PC-3 (cell line): Measurements from ENCODE around the gene PCYOX1L. TPM values are rescaled to one million over a fixed set of nuclear protein-coding genes. Genes with fewer than 3 reads are reported as not detected.

Experiments used
- ATAC-seq: fragments of 200-7000 bp; cut with Tn5 transposase; 2 replicates; pipeline ENCODE4 v1.9.1; 2020; ENCODE audit warnings: mild to moderate bottlenecking, moderate library complexity
- BruUV-seq: library from RNA; stranded (reverse); fragments of 400-500 nt; replicated peaks from 2 replicates; lab custom pipeline; 2021; lab: Mats Ljungman, UMichigan
- CTCF ChIA-PET: fragments of 300-600 bp; sonication (Branson Sonifier 250); formaldehyde crosslinking; loops from one replicate; lab custom pipeline; 2022; ENCODE audit warnings: antibody characterized with exemption; lab: Charles Lee
- POLR2A ChIA-PET: fragments of 300-600 bp; sonication (Branson Sonifier 250); formaldehyde crosslinking; loops from one replicate; lab custom pipeline; 2022; ENCODE audit warnings: antibody characterized with exemption; ENCODE audit not compliant: unreplicated experiment; lab: Charles Lee
- DNase-seq: peaks from one replicate; pipeline ENCODE4 v3.0.0-alpha.2; 2015
- H2AFZ ChIP-seq: fragments of 300-600 bp; sonication (generic); 2 replicates; pipeline ENCODE4 v1.6.0; 2016; ENCODE audit warnings: antibody characterized with exemption, low read length
- H3F3A ChIP-seq: fragments of 300-600 bp; sonication (generic); one replicate; pipeline ENCODE4 v1.6.0; 2017; ENCODE audit warnings: antibody characterized with exemption, low read length, control low read depth, mild to moderate bottlenecking; ENCODE audit not compliant: unreplicated experiment
- H3K27ac ChIP-seq: fragments of 300-600 bp; sonication (generic); 2 replicates; pipeline ENCODE4 v1.5.1; 2016; ENCODE audit warnings: mild to moderate bottlenecking, low read length
- H3K27me3 ChIP-seq: fragments of 300-600 bp; sonication (generic); 2 replicates; pipeline ENCODE4 v1.6.1; 2016; ENCODE audit warnings: low read length, mixed read lengths
- H3K36me3 ChIP-seq: fragments of 300-600 bp; sonication (generic); 2 replicates; pipeline ENCODE4 v1.6.1; 2016; ENCODE audit warnings: low read depth, mixed run types, low read length, mixed read lengths
- H3K4me1 ChIP-seq: fragments of 300-600 bp; sonication (generic); 2 replicates; pipeline ENCODE4 v1.5.1; 2016; ENCODE audit warnings: low read length; ENCODE audit not compliant: insufficient read depth
- H3K4me2 ChIP-seq: fragments of 300-600 bp; sonication (generic); 2 replicates; pipeline ENCODE4 v1.6.0; 2016; ENCODE audit warnings: low read length
- H3K4me3 ChIP-seq: fragments of 300-600 bp; sonication (generic); 2 replicates; pipeline ENCODE4 v1.5.1; 2016; ENCODE audit warnings: mild to moderate bottlenecking, low read length, mixed read lengths
- H3K79me2 ChIP-seq: fragments of 300-600 bp; sonication (generic); 2 replicates; pipeline ENCODE4 v1.6.1; 2017; ENCODE audit warnings: low read length, mixed read lengths
- H3K9ac ChIP-seq: fragments of 300-600 bp; sonication (generic); 2 replicates; pipeline ENCODE4 v1.6.0; 2016; ENCODE audit warnings: mild to moderate bottlenecking, low read length
- H3K9me2 ChIP-seq: fragments of 300-600 bp; sonication (generic); replicated peaks from 2 replicates; pipeline ENCODE4 v1.6.1; 2016; ENCODE audit warnings: mixed run types, low read length, mixed read lengths
- H3K9me3 ChIP-seq: fragments of 300-600 bp; sonication (generic); 2 replicates; pipeline ENCODE4 v1.6.1; 2016; ENCODE audit warnings: low read length, mixed read lengths
- H4K20me1 ChIP-seq: fragments of 300-600 bp; sonication (generic); 2 replicates; pipeline ENCODE4 v1.6.1; 2016; ENCODE audit warnings: low read length, mixed read lengths
- CTCF ChIP-seq: fragments of 300-600 bp; sonication (generic); conservative IDR thresholded peaks from 2 replicates; pipeline ENCODE4 v1.5.1; 2017; ENCODE audit warnings: antibody characterized with exemption, low read depth, mild to moderate bottlenecking, low read length
- EZH2 ChIP-seq: fragments of 300-600 bp; sonication (generic); IDR thresholded peaks from one replicate; pipeline ENCODE4 v1.6.1; 2017; ENCODE audit warnings: antibody characterized with exemption, mild to moderate bottlenecking, low read length; ENCODE audit not compliant: unreplicated experiment
- EZH2phosphoT487 ChIP-seq: fragments of 300-600 bp; sonication (generic); IDR thresholded peaks from 2 replicates; pipeline ENCODE4 v1.6.1; 2018; ENCODE audit warnings: mild to moderate bottlenecking, antibody characterized with exemption, low read length, borderline replicate concordance
- intact Hi-C: fragments of 100-400 bp; cut with micrococcal nuclease; formaldehyde crosslinking; loops from 2 replicates; pipeline ENCODE4 v1.9.0; 2023
- total RNA-seq: library from RNA; depleted of rRNA; stranded (reverse); fragments of >200 nt; gene quantifications from 2 replicates; pipeline ENCODE4 v1.2.3, GENCODE V29; 2014

PCYOX1L gene
- total RNA-seq, 1 experiment from 2014 or later = 12.8 TPM

GRCh38 chr5:149333711-149334443 is 24.0 kb upstream of the PCYOX1L start:
- H3K9me3 ChIP-seq = no peaks in the 10 kb centered on the region
- no TSS peak for BruUV-seq
- no peak overlapping the region for H3K4me2 ChIP-seq
- H3K9me2 ChIP-seq = no peaks in the 10 kb centered on the region
- ChIA-PET POLR2A (no interaction called here), CTCF (no interaction called here)
- H3K4me1 ChIP-seq = peaks cover 11% of the 10 kb centered on the region
- H4K20me1 ChIP-seq = no peaks in the 10 kb centered on the region
- ATAC-seq (no peak), DNase-seq (peak; percentile 27)
- H3K9ac ChIP-seq = no peak overlapping the region
- no peak overlapping the region for H3K4me3 ChIP-seq
- H3K36me3 ChIP-seq = no peaks in the 10 kb centered on the region
- H3K27ac ChIP-seq = no peak overlapping the region
- no peak overlapping the region for H2AFZ ChIP-seq
- TF ChIP-seq EZH2phosphoT487 = no peak
- no peak for TF ChIP-seq EZH2
- H3F3A ChIP-seq = no peaks in the 10 kb centered on the region
- H3K79me2 ChIP-seq = no peaks in the 10 kb centered on the region
- intact Hi-C loops = no loop called here
- no peaks in the 10 kb centered on the region for H3K27me3 ChIP-seq

GRCh38 chr5:149337736-149338135 is 20.1 kb upstream of the PCYOX1L start:
- POLR2A ChIA-PET = no interaction called here
- no TSS peak for BruUV-seq
- H3K27ac ChIP-seq = no peak overlapping the region

GRCh38 chr5:149338364-149338763 is 19.5 kb upstream of the PCYOX1L start:
- H3K9ac ChIP-seq = no peak overlapping the region
- intact Hi-C loops = no loop called here
- POLR2A ChIA-PET = no interaction called here
- H3K27me3 ChIP-seq = no peaks in the 10 kb centered on the region
- H3K27ac ChIP-seq = no peak overlapping the region
- no peaks in the 10 kb centered on the region for H4K20me1 ChIP-seq
- DNase-seq (peak; percentile 82), ATAC-seq (peak; percentile 98)
- H3K4me1 ChIP-seq = peaks cover 11% of the 10 kb centered on the region
- H3K9me3 ChIP-seq = no peaks in the 10 kb centered on the region
- no TSS peak for BruUV-seq
- no peaks in the 10 kb centered on the region for H3K79me2 ChIP-seq
- CTCF ChIA-PET = no interaction called here
- no peak overlapping the region for H2AFZ ChIP-seq
- peak overlapping the region; percentile 26; the same call in 1 of the 2 replicates for H3K4me2 ChIP-seq
- H3K4me3 ChIP-seq = no peak overlapping the region
- no peaks in the 10 kb centered on the region for H3F3A ChIP-seq
- no peaks in the 10 kb centered on the region for H3K9me2 ChIP-seq
- H3K36me3 ChIP-seq = no peaks in the 10 kb centered on the region
- TF ChIP-seq EZH2phosphoT487 (no peak), CTCF (no peak), EZH2 (no peak)

More at GRCh38 chr5:149337736-149338135, 20.1 kb upstream of the PCYOX1L start:
- H3K36me3 ChIP-seq = no peaks in the 10 kb centered on the region
- H3K9ac ChIP-seq = no peak overlapping the region
- H3K4me3 ChIP-seq = no peak overlapping the region
- ATAC-seq = no peak
- H3K4me1 ChIP-seq = peaks cover 11% of the 10 kb centered on the region
- H3K4me2 ChIP-seq = no peak overlapping the region
- TF ChIP-seq CTCF (no peak), EZH2phosphoT487 (no peak), EZH2 (no peak)
- CTCF ChIA-PET = no interaction called here
- H3K79me2 ChIP-seq = no peaks in the 10 kb centered on the region
- no peak for DNase-seq
- no peak overlapping the region for H2AFZ ChIP-seq
- no peaks in the 10 kb centered on the region for H3K27me3 ChIP-seq
- no peaks in the 10 kb centered on the region for H3K9me2 ChIP-seq
- no peaks in the 10 kb centered on the region for H3F3A ChIP-seq
- no peaks in the 10 kb centered on the region for H3K9me3 ChIP-seq
- no peaks in the 10 kb centered on the region for H4K20me1 ChIP-seq
- intact Hi-C loops = no loop called here
